HK-2 (cell line): ENCODE data around the gene TSNAXIP1.
"Not testable (repeated sequence)": the region's sequence is repeated elsewhere in the genome, so short reads cannot be mapped to it uniquely, and the experiment has no call there.

Experiments
- DNase-seq: peaks from one replicate; pipeline ENCODE4 v3.0.0-alpha.2; 2018; ENCODE audit not compliant: unreplicated experiment

Gene TSNAXIP1

DNA sequence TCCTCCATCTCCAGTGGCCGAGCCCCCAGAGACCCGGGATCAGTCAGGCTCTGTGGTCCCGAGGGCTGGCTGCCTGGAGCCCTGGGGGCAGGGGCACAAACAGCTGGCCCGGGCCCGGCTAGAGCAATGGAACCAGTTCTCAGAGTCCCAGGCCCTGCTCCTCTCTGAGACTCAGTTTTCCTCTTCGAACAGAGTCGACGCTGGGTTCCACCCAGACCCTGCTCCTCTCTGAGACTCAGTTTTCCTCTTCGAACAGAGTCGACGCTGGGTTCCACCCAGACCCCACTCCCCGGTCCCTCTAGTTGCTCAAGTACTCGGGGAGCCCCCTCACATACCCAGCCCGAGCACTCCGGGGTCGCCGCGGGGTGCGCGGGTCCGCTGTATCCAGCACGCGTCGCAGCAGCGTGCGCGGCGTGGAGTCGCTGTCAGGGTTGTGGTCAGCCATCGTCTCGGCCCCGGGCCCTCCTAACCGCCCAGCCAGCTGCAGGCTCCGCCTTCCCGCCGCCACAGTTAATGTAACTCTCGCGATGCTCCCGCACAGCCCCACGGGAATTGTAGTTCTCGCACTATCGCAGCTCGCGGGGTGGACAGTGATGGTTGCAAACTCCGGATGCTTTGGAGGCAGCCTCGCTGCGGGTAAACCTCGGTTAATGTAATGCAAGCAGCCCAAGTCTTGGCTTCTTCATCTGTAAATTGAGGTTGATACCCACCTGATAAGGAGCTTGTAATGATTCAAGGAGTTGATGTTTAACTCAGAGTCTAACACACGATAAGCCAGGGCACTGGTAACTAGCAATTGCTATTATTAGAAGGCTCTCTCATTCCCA is 26.9 kb downstream of the TSNAXIP1 start:
- DNase-seq, result peak; percentile 93

DNA sequence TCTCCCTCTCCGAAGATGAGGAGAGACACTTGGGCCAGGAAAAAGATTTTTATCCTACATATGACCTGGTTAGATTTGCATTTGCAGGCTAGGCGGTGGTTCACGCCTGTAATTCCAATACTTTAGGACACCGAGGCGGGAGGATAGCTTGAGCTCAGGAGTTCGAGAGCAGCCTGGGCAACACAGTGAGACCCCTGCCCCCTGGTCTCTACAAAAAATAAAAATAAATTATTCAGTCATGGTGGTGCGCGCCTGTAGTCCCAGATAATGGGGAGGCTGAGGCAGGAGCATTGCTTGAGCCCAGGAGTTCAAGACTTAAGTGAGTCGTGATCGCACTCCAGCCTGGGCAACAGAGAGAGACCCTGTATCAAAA is 27.5 kb downstream of the TSNAXIP1 start:
- no peak for DNase-seq

DNA sequence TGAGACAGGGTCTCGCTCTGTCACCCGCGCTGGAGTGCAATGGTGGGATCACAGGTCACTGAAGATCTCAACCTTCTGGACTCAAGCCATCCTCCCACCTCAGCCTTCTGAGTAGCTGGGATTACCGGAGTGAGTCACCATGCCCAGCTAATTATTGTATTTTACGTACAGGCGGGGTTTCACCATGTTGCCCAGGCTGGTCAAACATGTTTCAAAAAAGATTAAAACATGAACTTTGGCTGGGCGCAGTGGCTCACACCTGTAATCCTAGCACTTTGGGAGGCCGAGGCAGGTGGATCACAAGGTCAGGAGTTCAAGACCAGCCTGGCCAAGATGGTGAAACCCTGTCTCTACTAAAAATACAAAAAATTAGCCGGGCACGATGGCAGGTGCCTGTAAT is 30.5 kb downstream of the TSNAXIP1 start:
- not testable (repeated sequence) for DNase-seq

DNA sequence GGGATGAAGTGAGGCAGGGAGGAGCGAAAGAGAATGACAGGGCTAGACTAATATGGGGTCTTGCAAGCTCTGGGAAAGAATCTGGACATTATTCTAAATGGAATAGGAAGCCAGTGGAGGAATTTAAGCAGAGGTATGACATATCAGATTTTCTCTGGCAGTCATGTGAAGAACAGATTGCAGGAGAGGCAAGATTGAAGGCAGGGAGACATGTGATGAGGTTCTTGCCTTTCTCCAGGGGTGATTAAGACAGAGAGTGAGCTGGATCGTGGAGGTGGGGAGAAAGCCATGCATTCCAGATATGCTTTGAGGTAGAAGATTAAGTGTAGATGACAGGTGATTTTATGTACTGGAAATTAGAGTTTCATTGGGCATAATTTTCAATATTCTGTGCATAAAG is 31.1 kb downstream of the TSNAXIP1 start:
- DNase-seq, result no peak

DNA sequence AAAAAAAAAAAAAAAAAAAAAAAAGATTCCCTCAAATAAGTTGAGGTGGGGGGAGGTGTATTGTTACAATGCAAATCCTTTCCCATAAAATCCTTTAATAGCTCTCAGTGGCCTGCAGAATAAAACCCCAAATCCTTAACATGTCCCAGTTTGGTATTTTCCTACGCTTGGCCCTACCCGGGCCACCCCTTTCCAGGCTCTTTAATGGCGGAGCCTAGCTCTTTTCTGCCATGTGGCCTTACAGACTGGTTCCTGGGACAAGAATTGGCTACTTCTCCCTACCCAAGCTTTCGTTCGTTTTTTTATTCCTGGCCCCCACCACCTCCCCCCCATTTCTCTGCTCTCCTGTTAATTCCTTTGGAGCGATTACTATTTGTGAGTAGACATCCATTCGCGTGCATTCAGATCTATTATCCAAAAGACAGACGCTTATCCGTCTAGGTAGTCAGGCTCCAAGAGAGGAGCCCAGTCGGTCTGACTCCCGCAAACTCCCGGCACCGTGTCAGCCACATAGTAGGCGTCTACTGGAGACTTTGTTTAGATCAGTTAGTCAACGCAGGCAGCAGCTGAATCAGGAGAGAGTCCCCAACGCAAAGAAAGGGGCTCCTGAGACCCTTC is 34.6 kb downstream of the TSNAXIP1 start:
- no peak for DNase-seq

DNA sequence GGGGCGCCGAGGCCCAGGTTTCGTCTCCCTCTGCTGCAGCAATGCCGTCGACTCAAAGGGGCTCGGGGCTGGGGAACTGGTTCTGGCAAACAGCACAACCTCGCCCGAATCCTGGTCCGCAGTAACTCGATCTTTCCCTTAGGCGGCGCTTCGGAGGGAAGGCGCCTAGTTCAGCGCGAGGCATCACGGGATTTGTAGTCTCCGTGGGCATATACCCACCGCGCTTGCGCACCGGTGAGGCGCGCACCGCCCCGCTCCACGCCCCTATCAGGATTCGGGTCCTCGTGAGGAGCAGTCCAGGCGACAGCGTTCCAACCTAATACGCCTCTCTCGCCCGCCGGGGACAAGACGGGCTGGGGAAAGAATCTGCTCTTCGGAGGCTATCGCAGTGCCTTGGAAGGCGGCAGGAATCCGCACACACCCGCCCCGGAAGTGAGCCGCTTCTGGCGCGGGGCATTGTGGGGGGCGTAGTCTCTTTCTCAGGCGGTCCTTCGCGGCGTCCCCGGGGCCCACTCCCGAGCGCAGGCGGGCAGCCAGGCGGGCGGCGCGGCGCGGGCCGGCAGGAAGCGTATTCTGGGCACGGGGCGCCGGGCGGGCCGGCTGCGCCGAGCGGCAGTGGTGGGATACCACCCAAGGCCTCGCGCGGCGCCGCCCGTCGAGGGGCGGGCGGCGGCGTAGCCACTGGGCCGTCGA is 35.3 kb downstream of the TSNAXIP1 start, which contains the start of gene THAP11:
TSS of gene THAP11 (plus strand) at position 505 of the 693 bp plus-strand sequence. CDS start 235 bp downstream, outside the sequence.
- DNase-seq, result peak; percentile 95

DNA sequence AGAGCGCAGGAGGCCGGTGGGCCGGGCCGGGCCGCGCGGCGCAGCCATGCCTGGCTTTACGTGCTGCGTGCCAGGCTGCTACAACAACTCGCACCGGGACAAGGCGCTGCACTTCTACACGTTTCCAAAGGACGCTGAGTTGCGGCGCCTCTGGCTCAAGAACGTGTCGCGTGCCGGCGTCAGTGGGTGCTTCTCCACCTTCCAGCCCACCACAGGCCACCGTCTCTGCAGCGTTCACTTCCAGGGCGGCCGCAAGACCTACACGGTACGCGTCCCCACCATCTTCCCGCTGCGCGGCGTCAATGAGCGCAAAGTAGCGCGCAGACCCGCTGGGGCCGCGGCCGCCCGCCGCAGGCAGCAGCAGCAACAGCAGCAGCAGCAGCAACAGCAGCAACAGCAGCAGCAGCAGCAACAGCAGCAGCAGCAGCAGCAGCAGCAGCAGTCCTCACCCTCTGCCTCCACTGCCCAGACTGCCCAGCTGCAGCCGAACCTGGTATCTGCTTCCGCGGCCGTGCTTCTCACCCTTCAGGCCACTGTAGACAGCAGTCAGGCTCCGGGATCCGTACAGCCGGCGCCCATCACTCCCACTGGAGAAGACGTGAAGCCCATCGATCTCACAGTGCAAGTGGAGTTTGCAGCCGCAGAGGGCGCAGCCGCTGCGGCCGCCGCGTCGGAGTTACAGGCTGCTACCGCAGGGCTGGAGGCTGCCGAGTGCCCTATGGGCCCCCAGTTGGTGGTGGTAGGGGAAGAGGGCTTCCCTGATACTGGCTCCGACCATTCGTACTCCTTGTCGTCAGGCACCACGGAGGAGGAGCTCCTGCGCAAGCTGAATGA is 36.0 kb downstream of the TSNAXIP1 start:
- peak; percentile 62 for DNase-seq

DNA sequence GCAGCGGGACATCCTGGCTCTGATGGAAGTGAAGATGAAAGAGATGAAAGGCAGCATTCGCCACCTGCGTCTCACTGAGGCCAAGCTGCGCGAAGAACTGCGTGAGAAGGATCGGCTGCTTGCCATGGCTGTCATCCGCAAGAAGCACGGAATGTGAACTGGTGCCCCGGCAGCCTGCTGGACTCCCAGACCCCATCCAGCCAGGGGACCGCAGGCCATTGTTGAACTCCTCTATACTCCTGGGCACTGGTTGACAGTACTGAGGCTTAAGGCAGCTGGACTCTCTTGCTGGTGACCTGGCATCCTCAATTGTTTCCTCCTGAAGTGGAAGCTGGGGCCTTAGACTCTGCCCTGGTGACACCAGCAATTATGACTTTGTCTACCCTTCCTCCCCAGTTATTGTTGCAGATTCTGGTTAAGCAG is 36.7 kb downstream of the TSNAXIP1 start:
- DNase-seq, result no peak

DNA sequence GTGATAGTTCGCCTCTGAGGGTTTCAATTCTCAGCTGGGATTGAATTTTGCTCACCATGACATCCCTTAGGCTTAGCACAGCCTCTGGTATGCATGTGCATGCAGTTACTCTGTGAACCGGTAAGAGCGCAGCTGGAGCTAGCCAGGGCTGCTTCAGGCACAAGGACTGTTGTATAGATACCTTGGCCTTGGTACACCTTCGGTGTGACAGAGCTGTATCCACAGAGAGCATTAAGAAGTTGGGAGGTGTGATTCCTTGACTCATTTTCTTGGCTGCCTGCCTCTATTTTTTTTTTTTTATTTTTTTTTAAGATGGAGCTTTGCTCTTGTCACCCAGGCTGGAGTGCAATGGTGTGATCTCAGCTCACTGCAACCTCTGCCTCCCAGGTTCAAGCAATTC is 37.8 kb downstream of the TSNAXIP1 start:
- no peak for DNase-seq

DNA sequence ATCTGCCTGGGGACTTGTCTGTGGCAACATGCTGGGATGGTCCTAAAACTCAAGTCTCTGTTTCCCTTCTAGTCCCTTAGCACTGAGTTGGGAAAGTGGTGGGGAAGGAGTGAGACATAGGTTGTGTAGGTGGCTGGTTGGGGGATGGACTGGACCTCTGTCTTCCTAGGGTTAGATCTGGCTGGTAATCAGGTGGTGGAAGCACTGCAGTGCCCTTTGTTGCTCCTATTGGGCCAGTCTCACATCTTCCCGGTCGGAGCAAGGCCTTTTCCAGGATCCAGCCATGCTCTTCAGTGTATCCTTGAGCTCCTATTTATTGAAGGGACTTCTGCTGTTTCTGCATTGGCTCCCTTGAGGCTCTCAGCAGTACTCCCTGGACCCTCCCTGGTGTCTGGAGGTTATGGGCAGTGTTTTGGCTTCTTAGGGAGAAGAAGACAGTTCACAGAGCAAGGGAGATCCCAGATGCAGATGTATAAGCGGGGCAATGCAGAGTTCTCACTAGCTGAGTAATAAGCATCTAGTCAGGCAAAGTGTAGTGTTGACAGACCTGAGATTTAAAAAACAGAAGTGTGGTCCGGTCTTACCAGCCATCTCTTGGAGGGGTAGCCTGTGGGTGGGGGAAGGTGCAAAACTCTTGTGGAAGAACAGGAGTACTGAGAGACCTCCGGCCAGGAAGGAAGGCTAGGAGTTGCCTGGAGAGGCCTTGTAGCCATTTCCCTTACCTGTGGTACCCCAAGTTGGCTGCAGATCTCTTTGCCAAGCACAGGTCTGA is 38.8 kb downstream of the TSNAXIP1 start:
- no peak for DNase-seq

DNA sequence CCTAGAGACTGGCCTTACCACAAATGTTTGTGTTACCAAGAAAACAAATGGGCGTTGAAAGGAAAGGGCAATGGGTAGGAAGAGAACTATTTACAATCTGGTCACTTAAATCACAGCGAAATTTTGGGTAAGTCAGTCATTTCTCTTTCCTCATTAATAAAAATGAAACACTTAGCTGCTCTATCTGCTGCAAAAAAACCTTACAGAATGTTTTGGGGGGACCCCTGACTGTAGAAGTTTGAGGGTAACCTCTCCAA is 39.3 kb downstream of the TSNAXIP1 start:
- DNase-seq, result no peak

DNA sequence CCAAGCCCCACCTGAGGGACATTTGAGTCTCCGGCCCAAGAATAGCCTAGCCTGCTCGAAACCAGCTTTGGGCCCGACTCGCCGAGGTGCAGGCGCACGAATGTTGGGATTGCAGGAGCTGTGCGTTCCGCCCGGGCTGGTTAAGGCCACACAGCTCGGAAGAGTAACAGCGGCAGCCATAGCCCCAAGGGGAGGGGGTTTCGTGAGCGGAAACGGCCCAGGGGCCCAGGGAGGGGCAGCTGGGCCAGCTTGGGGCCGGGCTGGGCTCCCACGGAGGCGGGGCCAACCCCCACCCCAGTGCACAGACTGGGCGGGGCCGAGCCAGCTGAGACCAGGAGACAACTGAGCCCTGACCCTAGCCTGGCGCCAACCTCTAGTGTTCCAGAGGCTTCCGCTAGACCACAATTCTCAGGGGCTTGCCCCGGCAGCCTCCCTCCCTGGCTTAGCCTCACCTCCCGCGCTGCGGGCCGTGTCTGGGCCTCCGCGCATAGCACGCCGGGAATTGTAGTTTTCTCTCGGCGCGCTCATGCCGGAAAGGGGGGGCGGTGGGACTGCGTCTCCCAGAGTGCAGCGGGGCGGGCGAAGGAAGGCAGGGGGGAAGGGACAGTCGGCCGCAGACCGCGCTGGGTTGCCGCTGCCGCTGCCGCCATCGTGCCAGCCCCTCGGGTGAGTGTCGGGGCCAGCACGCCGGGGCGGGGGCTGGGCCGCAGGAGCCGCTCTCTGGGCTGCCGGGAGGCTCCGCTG is 39.8 kb downstream of the TSNAXIP1 start, which contains the start of gene NUTF2:
TSS of gene NUTF2 (plus strand) at position 614 of the 744 bp plus-strand sequence. CDS start 18,198 bp downstream, outside the sequence.
- peak; percentile 98 for DNase-seq

DNA sequence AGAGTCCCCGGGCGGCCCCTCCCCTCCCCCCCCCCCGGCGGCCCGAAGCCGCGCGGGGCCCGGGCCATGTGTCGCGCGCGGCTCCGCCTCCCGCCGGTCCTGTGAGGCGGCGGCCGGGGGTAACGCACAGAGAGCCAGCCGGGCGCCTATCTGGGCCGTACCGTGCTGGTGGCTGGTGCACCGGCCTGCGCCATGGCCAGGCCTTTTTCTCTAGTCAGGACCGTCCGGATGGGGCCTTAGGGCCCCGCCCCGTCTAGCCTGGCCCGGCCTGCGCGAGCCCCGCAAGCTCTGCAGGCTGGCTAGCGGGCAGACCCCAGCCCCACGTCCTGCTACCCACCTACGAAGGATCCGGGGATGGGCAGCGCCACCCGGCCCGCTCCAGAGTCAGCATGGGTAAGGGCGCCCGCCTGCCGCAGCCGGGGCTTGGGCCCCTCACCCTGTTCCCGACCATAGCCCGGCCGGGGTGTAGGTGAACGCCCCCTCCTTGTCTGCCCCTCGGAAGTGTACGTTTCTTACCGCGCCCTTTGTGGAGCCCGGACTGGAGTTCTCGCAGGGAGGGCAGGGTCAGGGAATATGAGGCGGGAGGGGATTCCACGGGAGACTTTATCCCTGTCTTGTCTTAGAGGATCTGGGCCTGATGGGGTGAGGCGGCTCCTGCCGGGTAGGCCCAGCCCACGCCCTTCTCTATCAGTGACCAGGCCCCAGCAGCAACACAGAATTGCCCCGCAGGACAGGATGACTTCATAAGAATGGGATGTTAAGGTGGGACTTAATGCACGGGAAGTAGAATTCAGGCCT is 40.6 kb downstream of the TSNAXIP1 start, which contains the start of gene CENPT:
TSS of gene CENPT (minus strand) at position 630 of the 798 bp plus-strand sequence. CDS start 13,834 bp downstream, outside the sequence.
- DNase-seq, result peak; percentile 73

DNA sequence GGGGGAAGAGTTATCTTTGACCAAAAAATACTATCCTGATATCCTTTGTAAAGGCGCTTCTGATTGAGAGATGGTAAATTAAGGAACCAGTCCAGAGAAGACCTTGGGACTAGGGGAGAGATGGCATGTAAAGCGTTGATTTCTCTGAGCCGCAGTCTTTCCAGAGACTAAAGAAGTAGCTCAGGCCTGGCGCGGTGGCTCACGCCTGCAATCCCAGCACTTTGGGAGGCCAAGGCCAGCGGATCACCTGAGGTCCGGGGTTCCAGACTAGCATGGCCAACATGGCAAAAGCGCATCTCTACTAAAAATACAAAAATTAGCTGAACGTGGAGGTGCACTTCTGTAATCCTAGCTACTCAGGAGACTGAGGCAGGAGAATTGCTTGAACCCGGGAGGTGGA is 41.4 kb downstream of the TSNAXIP1 start:
- no peak for DNase-seq

DNA sequence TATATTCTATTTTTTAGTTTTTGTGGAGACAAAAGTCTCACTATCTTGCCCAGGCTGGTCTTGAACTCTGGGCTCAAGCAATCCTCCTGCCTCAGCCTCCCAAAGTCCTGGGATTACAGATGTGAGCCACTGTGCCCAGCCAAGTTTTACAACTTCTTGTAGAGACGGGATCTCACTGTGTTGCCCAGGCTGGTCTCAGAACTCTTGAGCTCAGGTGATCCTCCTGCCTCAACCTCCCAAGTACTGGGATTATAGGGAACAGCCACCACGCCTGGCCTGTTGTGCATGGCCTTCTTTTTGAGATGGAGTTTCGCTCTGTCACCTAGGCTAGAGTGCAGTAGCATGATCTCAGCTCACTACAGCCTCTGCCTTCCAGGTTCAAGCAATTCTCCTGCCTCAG is 47.0 kb downstream of the TSNAXIP1 start:
- no peak for DNase-seq

DNA sequence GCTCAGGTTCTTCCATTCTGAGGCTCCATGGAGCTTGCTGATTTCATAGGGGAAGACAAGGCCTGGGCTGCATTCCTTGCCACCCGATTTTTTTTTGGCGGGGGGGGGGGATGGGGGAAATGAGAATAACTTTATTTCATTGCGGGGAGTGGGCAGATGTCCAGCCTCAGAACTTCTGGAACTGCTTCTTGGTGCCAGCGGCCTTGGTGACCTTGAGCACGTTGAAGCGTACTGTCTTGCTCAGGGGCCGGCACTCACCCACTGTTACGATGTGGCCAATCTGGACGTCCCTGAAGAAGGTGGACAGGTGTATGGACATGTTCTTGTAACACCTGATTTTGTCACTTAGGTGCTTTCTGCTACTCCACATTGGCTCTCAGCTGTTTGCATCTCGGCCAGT is 49.1 kb downstream of the TSNAXIP1 start:
- no peak for DNase-seq

DNA sequence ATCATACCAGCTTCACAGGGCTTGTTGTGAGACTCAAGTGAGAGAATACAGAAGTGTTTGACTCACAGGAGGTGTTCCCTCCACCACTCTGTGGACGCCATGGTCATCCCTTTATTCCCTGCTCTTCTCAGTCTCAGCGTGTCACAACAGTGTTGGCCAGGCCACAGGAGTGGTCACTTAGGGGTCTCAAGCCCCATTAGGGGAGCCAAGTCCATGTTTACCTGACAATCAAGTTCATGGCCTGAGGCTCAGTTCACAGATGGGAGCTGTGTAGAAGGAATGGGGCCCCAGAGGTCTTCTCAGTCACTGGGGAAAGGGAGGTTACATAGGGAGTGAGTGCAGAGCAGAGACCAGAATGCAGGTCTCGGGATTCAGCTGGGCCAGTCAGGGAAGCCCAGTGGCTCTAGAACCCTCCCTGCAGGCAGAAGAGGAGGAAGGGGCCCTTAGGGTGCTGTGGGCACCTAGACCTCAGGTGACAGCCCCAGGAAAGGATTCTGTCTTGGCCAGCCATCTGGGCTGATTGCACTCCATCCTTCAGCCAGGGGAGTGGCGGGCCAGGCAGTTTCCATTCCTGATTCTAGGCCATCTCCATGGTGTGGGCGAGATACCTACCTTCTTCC is 50.3 kb downstream of the TSNAXIP1 start:
- no peak for DNase-seq

DNA sequence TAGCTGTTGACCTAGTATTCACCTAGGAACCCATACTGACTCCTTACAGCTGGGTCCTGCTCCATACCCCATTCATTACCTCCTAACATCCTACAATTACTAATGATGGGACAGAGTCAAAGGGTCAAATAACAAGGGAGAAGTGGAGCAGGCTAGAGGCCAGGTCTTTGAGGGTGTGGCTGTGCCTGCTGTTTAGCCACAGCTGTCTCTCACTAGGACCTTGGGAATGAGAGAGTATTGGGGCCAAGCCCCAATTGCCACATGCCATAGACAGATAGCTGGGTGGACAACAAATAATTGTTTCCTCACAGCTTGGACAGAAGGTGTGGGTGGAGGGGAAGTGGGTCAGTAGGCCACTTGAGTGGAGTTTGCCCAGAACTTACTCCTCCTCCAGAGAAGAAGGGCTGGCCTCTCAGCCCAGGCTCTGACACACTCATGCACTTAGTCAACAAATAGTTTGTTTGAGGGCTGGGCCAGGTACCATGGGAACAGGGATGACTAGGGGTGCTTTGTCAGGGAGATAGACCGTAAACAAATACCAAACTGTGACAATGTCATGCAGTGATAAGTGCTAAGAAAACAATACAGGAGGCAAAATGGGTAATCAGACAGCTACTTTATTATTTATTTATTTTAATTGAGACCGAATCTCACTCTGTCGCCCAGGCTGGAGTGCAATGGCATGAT is 51.0 kb downstream of the TSNAXIP1 start:
- DNase-seq, result peak; percentile 83
